ENCODE results near the gene ALDH2. TPM values are rescaled to one million over a fixed set of nuclear protein-coding genes. Genes with fewer than 3 reads are reported as not detected.

The ALDH2 gene
- total and polyA plus RNA-seq, 2 of the 8 experiments (the other 6 are each of a cell fraction or from before 2014, with no cell fraction given): 25.4 to 43.8 TPM

DNA sequence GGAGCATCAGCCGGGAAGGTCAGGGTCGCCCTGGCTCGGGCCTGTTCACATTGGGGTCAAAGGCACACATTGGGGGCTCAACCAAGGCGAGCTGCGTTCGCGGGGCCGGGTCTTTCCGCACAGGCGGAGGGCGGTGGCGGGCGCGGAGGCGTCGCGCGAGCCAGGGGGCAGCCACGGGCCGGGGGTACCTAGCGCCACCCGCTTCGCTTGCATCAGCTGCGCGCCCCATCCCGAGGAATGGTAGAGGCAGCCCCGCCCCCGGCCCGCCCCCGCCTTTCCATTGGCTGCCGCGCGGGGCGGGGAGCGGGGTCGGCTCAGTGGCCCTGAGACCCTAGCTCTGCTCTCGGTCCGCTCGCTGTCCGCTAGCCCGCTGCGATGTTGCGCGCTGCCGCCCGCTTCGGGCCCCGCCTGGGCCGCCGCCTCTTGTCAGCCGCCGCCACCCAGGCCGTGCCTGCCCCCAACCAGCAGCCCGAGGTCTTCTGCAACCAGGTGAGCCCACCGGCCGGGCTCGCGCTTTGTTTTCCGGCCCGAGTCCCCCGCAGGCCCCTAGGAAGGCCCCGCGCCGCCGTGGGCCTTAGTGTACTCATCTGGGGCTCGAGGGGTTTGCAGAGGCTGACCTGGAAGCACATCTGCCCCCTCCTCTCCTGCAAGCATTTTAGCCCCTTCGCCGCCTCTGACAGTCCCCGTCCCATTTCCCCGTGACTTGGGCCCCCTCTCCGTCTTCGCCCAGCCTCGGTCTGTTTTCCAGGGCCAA lies at the start of gene ALDH2 (continued):
- TF ChIP-seq SAP30 (IDR thresholded peaks at IDR 0.05; ENCODE audit: insufficient read depth, insufficient replicate concordance, low read length) (no peak), JUND (IDR thresholded peaks at IDR 0.05; ENCODE audit: low read length) (no peak), TBP (IDR thresholded peaks at IDR 0.05; ENCODE audit: low read depth, low read length) (no peak; the same call in none of the 2 replicates), GABPA (IDR thresholded peaks at IDR 0.05; ENCODE audit: borderline replicate concordance, insufficient read depth, low read length) (peak; percentile 27; the same call in 1 of the 2 replicates), ASH2L (IDR thresholded peaks at IDR 0.05; ENCODE audit: low read length) (peak; percentile 79), POLR2A (IDR thresholded peaks at IDR 0.05; ENCODE audit: control extremely low read depth in 1 of 2, low read depth in 2 of 2, low read length in 2 of 2) (peak; percentile 62 to 89), EP300 (IDR thresholded peaks at IDR 0.05; ENCODE audit: borderline replicate concordance in 1 of 2, low read depth in 2 of 2, low read length in 2 of 2) (peak in 1 of 2 experiments; percentile 84; a peak in 1 of 3 replicates), SP2 (IDR thresholded peaks at IDR 0.05; ENCODE audit: low read length) (no peak), SP1 (IDR thresholded peaks at IDR 0.05; ENCODE audit: low read depth, low read length) (0 out of 2 replicates have a peak, but pooled peaks have one; percentile 55), SUZ12 (IDR thresholded peaks at IDR 0.05; ENCODE audit: low read length) (no peak), TAF7 (optimal IDR thresholded peaks at IDR 0.05; ENCODE audit: borderline replicate concordance, low read depth, low read length) (peak; percentile 62), SIRT6 (IDR thresholded peaks at IDR 0.05; ENCODE audit: low read length) (no peak), GTF2F1 (IDR thresholded peaks at IDR 0.05; ENCODE audit: borderline replicate concordance, low read depth, low read length) (no peak), RNF2 (IDR thresholded peaks at IDR 0.05; ENCODE audit: borderline replicate concordance, low read depth, low read length, missing control alignments, poor library complexity, severe bottlenecking) (no peak), FOSL1 (IDR thresholded peaks at IDR 0.05; ENCODE audit: insufficient read depth, low read depth, low read length) (no peak), TCF12 (IDR thresholded peaks at IDR 0.05; ENCODE audit: low read depth, low read length) (no peak), RAD21 (IDR thresholded peaks at IDR 0.05 in 1 of 2, conservative IDR thresholded peaks at IDR 0.05 in 1 of 2; ENCODE audit: low read depth in 2 of 2, low read length in 2 of 2) (no peak)
- TF ChIP-seq, protein P1, sequence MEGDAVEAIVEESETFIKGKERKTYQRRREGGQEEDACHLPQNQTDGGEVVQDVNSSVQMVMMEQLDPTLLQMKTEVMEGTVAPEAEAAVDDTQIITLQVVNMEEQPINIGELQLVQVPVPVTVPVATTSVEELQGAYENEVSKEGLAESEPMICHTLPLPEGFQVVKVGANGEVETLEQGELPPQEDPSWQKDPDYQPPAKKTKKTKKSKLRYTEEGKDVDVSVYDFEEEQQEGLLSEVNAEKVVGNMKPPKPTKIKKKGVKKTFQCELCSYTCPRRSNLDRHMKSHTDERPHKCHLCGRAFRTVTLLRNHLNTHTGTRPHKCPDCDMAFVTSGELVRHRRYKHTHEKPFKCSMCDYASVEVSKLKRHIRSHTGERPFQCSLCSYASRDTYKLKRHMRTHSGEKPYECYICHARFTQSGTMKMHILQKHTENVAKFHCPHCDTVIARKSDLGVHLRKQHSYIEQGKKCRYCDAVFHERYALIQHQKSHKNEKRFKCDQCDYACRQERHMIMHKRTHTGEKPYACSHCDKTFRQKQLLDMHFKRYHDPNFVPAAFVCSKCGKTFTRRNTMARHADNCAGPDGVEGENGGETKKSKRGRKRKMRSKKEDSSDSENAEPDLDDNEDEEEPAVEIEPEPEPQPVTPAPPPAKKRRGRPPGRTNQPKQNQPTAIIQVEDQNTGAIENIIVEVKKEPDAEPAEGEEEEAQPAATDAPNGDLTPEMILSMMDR (IDR thresholded peaks at IDR 0.05; ENCODE audit: control extremely low read depth in 1 of 3, insufficient read depth in 1 of 3, low read depth in 1 of 3, low read length in 3 of 3): no peak
- TF ChIP-seq, protein P2, sequence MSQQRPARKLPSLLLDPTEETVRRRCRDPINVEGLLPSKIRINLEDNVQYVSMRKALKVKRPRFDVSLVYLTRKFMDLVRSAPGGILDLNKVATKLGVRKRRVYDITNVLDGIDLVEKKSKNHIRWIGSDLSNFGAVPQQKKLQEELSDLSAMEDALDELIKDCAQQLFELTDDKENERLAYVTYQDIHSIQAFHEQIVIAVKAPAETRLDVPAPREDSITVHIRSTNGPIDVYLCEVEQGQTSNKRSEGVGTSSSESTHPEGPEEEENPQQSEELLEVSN (IDR thresholded peaks at IDR 0.05): peak; percentile 35
